Measurements from ENCODE around the gene TIMMDC1. TPM values are rescaled to one million over a fixed set of nuclear protein-coding genes. Genes with fewer than 3 reads are reported as not detected.
"Not testable (repeated sequence)": the region's sequence is repeated elsewhere in the genome, so short reads cannot be mapped to it uniquely, and the experiment has no call there.

TIMMDC1 gene
- total and polyA plus RNA-seq, 2 experiments from 2014 or later, result 110 to 256 TPM

DNA sequence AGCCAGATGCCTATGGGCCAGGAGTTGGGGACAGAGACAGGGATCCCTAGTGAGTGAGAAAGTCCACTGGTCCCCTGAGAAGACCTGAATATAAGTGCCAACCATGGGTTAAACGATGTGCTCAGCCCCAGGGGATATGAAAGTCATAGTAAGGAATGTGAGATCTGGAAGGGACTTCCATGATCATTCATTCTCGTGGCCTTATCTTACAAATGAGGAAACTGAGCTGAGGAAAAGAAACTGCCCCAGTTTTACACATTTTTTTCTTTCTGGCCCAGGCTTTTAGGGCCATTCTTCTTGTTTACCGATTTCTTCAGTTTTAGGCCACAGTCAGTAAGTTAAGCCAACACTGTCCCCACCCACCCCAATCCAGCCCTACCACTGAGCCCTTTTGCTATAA lies 50.0 kb downstream of the TIMMDC1 start:
- no peaks in the 10 kb centered on the region for H3K36me3 ChIP-seq
- TF ChIP-seq, protein P1, sequence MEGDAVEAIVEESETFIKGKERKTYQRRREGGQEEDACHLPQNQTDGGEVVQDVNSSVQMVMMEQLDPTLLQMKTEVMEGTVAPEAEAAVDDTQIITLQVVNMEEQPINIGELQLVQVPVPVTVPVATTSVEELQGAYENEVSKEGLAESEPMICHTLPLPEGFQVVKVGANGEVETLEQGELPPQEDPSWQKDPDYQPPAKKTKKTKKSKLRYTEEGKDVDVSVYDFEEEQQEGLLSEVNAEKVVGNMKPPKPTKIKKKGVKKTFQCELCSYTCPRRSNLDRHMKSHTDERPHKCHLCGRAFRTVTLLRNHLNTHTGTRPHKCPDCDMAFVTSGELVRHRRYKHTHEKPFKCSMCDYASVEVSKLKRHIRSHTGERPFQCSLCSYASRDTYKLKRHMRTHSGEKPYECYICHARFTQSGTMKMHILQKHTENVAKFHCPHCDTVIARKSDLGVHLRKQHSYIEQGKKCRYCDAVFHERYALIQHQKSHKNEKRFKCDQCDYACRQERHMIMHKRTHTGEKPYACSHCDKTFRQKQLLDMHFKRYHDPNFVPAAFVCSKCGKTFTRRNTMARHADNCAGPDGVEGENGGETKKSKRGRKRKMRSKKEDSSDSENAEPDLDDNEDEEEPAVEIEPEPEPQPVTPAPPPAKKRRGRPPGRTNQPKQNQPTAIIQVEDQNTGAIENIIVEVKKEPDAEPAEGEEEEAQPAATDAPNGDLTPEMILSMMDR (IDR thresholded peaks at IDR 0.05; ENCODE audit: low read depth, low read length), result no peak
- H3K27me3 ChIP-seq, result no peaks in the 10 kb centered on the region

DNA sequence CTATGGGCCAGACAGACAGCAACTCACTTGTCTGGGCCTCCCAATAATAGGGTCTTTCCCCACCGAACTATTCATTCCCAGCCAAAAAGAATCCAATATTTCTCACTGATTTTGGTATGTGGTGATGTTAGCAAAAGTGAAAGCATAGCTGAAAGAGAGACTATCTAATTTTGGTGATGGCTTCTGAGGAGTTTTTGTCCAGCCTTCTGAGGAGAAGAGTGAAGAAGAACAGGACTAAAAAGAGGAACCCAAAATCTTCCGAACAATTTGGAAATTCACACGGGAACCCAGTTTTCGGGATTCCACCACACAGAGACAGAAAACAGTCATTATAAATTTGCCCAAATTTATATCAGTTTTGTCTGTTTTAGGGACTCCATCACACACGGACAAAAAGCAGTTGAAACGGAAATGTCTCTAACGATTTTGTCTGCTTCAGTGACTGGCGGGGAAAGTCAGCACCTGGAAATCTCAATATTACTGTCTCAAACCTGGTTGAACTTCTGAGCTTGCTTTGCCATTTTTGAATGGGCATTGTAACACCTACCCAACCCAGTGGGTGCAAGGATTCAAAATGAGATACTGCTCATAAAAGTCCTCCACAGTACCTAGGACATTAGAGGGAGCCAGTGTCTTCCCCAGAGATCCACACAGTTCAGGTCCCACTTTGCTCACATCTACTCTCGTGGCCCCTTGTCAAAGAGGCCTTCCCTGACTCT lies 52.0 kb downstream of the TIMMDC1 start:
- H3K9me3 ChIP-seq (ENCODE audit: low read depth), result no peaks in the 10 kb centered on the region
- DNase-seq (ENCODE audit: low read depth in 1 of 2, low spot score in 1 of 2), result no peak
- H3K27me3 ChIP-seq, result no peaks in the 10 kb centered on the region
- no peaks in the 10 kb centered on the region for H3K36me3 ChIP-seq
- H3K4me3 ChIP-seq, result no peak overlapping the region
- H3K27ac ChIP-seq, result no peak overlapping the region
- TF ChIP-seq, protein P1 (IDR thresholded peaks at IDR 0.05; ENCODE audit: low read depth, low read length), result no peak
- no peaks in the 10 kb centered on the region for H3K4me1 ChIP-seq (ENCODE audit: low read depth)

More for the DNA sequence above, 50.0 kb downstream of the TIMMDC1 start:
- H3K27ac ChIP-seq, result no peak overlapping the region
- H3K4me3 ChIP-seq, result no peak overlapping the region
- no peaks in the 10 kb centered on the region for H3K4me1 ChIP-seq (ENCODE audit: low read depth)
- no peak for DNase-seq (ENCODE audit: low read depth in 1 of 2, low spot score in 1 of 2)
- no peaks in the 10 kb centered on the region for H3K9me3 ChIP-seq (ENCODE audit: low read depth)

DNA sequence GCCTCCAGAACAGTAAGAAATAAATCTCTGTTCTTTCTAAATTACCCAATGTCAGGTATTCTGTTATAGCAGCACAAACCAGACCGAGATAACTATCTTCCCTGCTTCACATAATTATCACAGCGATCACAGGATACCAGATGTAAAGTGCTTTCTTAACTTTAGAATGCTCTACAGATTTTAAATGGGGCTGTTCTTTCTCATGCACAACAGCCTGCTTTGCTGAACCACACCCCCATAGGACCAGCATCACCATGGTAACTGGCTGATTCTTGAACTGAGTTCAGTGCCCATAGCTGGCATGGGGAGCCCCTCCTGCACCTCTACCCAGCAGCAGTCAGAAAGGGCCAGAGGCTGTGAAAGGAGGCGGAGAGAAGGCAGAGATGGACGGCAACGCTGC lies 53.3 kb downstream of the TIMMDC1 start:
- no peaks in the 10 kb centered on the region for H3K27me3 ChIP-seq
- TF ChIP-seq, protein P1 (IDR thresholded peaks at IDR 0.05; ENCODE audit: low read depth, low read length), result no peak
- H3K4me3 ChIP-seq, result no peak overlapping the region
- no peaks in the 10 kb centered on the region for H3K9me3 ChIP-seq (ENCODE audit: low read depth)
- no peaks in the 10 kb centered on the region for H3K4me1 ChIP-seq (ENCODE audit: low read depth)
- DNase-seq (ENCODE audit: low read depth in 1 of 2, low spot score in 1 of 2), result no peak
- no peak overlapping the region for H3K27ac ChIP-seq
- H3K36me3 ChIP-seq, result no peaks in the 10 kb centered on the region

DNA sequence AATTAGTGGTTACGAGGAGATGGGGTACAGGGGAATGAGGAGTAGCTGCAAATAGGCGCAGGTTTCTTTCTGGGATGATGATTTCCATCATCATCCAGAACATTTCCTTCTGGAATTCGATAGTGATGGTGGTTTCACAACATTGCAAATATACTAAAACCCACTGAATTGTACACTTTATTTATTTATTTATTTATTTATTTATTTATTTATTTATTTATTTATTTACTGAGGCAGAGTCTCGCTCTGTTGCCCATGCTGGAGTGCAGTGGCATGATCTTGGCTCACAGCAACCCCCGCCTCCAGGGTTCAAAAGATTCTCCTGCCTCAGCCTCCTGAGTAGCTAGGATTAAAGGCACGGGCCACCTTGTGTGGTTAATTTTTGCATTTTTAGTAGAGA lies 54.6 kb downstream of the TIMMDC1 start:
- not testable (repeated sequence) for DNase-seq (ENCODE audit: low read depth in 1 of 2, low spot score in 1 of 2); H3K27me3 ChIP-seq; H3K9me3 ChIP-seq (ENCODE audit: low read depth)

DNA sequence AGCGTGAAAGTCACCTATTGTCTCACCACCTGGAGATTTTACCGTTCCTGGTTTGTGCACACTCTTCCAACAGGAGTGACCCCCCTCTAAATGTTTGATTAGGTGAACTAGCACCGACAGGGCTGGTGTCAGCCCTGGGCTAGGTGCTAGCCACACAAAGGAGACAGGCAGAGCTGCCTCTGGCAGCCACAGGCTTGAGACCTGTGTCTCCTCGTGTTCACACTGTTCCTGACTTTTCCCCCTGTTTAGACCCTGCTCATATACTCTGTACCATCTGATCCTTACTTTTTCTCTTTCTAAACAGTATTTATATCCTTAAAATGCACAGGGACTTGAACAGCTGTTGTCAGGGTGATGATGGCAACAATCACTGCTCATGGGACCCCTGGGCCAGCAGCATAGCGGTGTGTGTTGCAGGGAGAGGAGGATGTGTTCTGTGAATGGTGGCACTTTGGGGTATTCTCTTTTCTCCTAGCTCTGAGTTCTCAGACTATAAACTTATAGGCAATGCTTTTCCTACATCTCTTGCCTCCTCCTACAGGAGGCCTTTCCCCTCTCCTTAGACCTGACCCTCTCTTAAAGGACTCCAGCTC lies 55.6 kb downstream of the TIMMDC1 start:
- no peaks in the 10 kb centered on the region for H3K36me3 ChIP-seq
- H3K27me3 ChIP-seq, result no peaks in the 10 kb centered on the region
- no peaks in the 10 kb centered on the region for H3K4me1 ChIP-seq (ENCODE audit: low read depth)
- no peak overlapping the region for H3K4me3 ChIP-seq
- no peak overlapping the region for H3K27ac ChIP-seq
- H3K9me3 ChIP-seq (ENCODE audit: low read depth), result no peaks in the 10 kb centered on the region
- TF ChIP-seq, protein P1 (IDR thresholded peaks at IDR 0.05; ENCODE audit: low read depth, low read length), result no peak
- DNase-seq (ENCODE audit: low read depth in 1 of 2, low spot score in 1 of 2), result no peak

More for the DNA sequence above, 54.6 kb downstream of the TIMMDC1 start:
- not testable (repeated sequence) for H3K36me3 ChIP-seq; H3K4me1 ChIP-seq (ENCODE audit: low read depth); H3K4me3 ChIP-seq; H3K27ac ChIP-seq

DNA sequence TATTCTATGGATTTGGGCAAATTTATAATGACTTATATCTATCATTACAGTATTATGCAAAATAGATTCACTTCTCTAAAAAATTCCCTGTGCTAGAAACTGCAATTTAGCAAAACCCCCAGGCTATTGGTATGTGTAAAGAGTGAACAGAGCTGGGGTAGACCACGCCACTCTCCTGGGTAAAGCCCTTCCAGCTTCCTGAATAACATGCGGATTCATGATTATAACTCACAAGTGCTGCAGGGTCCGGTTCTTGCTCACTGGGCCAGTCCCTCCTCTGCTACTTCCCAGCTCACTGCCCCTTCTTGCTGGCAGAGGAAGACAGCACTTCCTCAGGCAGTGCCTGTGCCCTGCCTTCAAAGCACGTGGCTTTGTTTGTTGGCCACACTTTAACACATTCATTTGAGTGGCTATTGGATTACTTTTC lies 57.0 kb downstream of the TIMMDC1 start:
- H3K9me3 ChIP-seq (ENCODE audit: low read depth), result no peaks in the 10 kb centered on the region
- DNase-seq (ENCODE audit: low read depth in 1 of 2, low spot score in 1 of 2), result no peak
- H3K27me3 ChIP-seq, result no peaks in the 10 kb centered on the region
- H3K36me3 ChIP-seq, result no peaks in the 10 kb centered on the region
- TF ChIP-seq, protein P1 (IDR thresholded peaks at IDR 0.05; ENCODE audit: low read depth, low read length), result no peak
- H3K4me1 ChIP-seq (ENCODE audit: low read depth), result no peaks in the 10 kb centered on the region
- H3K4me3 ChIP-seq, result no peak overlapping the region
- H3K27ac ChIP-seq, result no peak overlapping the region
